ENCODE measurements around the gene MICAL2.
A peak's percentile ranks its signal among the peaks of the same experiment; 100 is the strongest.

MICAL2 gene

GRCh38 chr11:12159351-12160099 is 49.1 kb downstream of the MICAL2 start:
- TF ChIP-seq ZNF8 (CRISPR knock-in tag; IDR thresholded peaks at IDR 0.05): no peak
- TF ChIP-seq ZNF70 (CRISPR knock-in tag; IDR thresholded peaks at IDR 0.05): no peak
- TF ChIP-seq ZC3H10 (CRISPR knock-in tag; IDR thresholded peaks at IDR 0.05): peak; percentile 18; the same call in 1 of the 2 replicates
- TF ChIP-seq TSHZ2 (CRISPR knock-in tag; IDR thresholded peaks at IDR 0.05): no peak
- peak; percentile 79 for ATAC-seq

GRCh38 chr11:12160231-12160630 is 49.8 kb downstream of the MICAL2 start:
- no peak for TF ChIP-seq ZNF8 (CRISPR knock-in tag; IDR thresholded peaks at IDR 0.05)
- TF ChIP-seq ISL1 (CRISPR knock-in tag; IDR thresholded peaks at IDR 0.05): no peak
- no peak for TF ChIP-seq ZNF565 (CRISPR knock-in tag; conservative IDR thresholded peaks at IDR 0.05; ENCODE audit: low read depth)
- no peak for TF ChIP-seq BACH2 (CRISPR knock-in tag; IDR thresholded peaks at IDR 0.05; ENCODE audit: borderline replicate concordance)
- no peak for TF ChIP-seq GLIS3 (CRISPR knock-in tag; IDR thresholded peaks at IDR 0.05)
- TF ChIP-seq PATZ1 (CRISPR knock-in tag; IDR thresholded peaks at IDR 0.05; ENCODE audit: borderline replicate concordance): no peak
- no peak for TF ChIP-seq TOX (CRISPR knock-in tag; IDR thresholded peaks at IDR 0.05; ENCODE audit: borderline replicate concordance)
- TF ChIP-seq CREB5 (CRISPR knock-in tag; IDR thresholded peaks at IDR 0.05; ENCODE audit: low read depth): no peak
- no peak for TF ChIP-seq PPARA (CRISPR knock-in tag; IDR thresholded peaks at IDR 0.05; ENCODE audit: borderline replicate concordance)
- TF ChIP-seq POU6F1 (CRISPR knock-in tag; IDR thresholded peaks at IDR 0.05; ENCODE audit: borderline replicate concordance, low read depth): no peak
- no peak for TF ChIP-seq TSHZ2 (CRISPR knock-in tag; IDR thresholded peaks at IDR 0.05)
- TF ChIP-seq TCF4 (CRISPR knock-in tag; IDR thresholded peaks at IDR 0.05; ENCODE audit: borderline replicate concordance): no peak
- TF ChIP-seq ZC3H10 (CRISPR knock-in tag; IDR thresholded peaks at IDR 0.05): no peak
- no peak for TF ChIP-seq CSDC2 (CRISPR knock-in tag; IDR thresholded peaks at IDR 0.05)
- no peak for TF ChIP-seq ZFP30 (CRISPR knock-in tag; IDR thresholded peaks at IDR 0.05)
- no peak for TF ChIP-seq RARB (CRISPR knock-in tag; IDR thresholded peaks at IDR 0.05)
- TF ChIP-seq ZFP3 (CRISPR knock-in tag; IDR thresholded peaks at IDR 0.05): no peak
- no peak for TF ChIP-seq ZNF70 (CRISPR knock-in tag; IDR thresholded peaks at IDR 0.05)
- ATAC-seq: no peak

GRCh38 chr11:12160680-12161079 is 50.3 kb downstream of the MICAL2 start:
- TF ChIP-seq PATZ1 (CRISPR knock-in tag; IDR thresholded peaks at IDR 0.05; ENCODE audit: borderline replicate concordance): no peak
- no peak for TF ChIP-seq ZFP30 (CRISPR knock-in tag; IDR thresholded peaks at IDR 0.05)
- TF ChIP-seq ISL1 (CRISPR knock-in tag; IDR thresholded peaks at IDR 0.05): peak; percentile 70
- TF ChIP-seq ZFP3 (CRISPR knock-in tag; IDR thresholded peaks at IDR 0.05): peak; percentile 76; the same call in 1 of the 2 replicates
- peak; percentile 23 for ATAC-seq
